Measurements from ENCODE around the gene RBSN. TPM values are rescaled to one million over a fixed set of nuclear protein-coding genes. Genes with fewer than 3 reads are reported as not detected.

Gene RBSN
- total RNA-seq, 4 donors from 2014 or later, result 27.4 to 62.8 (median 39.8) TPM

DNA sequence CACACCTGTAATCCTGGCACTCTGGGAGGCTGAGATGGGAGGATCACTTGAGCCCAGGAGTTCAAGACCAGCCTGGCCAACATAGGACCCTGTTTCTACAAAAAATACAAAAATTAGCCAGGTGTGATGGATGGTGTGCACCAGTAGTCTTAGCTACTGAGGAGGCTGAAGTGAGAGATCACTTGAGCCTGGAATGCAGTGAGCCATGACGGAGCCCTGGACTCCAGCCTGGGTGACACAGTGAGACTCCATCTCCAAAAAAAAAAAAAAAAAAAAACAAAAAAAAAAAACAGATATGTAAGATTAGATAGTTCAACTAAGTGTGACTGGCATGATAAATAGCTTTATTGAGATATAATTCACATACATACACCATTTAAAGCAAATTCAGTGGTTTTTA, 9.7 kb downstream of the RBSN start:
- no peak for TF ChIP-seq POLR2A (IDR thresholded peaks at IDR 0.05)
- TF ChIP-seq CTCF (IDR thresholded peaks at IDR 0.05), result no peak
- no peaks in the 10 kb centered on the region for H3K36me3 ChIP-seq

GRCh38 chr3:15086699-15087098, 12.2 kb downstream of the RBSN start:
- intact Hi-C loops (cut with DNase I; ENCODE audit: low total_unique reads), result no loop called here
- DNase-seq, result no peak

More for the DNA sequence above, 9.7 kb downstream of the RBSN start:
- Histone ChIP-seq H3K27me3 (no peaks in the 10 kb centered on the region), H3K4me3 (no peak overlapping the region), H3K9me3 (no peaks in the 10 kb centered on the region), H3K4me1 (no peaks in the 10 kb centered on the region), H3K27ac (no peak overlapping the region)
- no peak for DNase-seq
- intact Hi-C loops (cut with DNase I; ENCODE audit: low total_unique reads), result no loop called here

DNA sequence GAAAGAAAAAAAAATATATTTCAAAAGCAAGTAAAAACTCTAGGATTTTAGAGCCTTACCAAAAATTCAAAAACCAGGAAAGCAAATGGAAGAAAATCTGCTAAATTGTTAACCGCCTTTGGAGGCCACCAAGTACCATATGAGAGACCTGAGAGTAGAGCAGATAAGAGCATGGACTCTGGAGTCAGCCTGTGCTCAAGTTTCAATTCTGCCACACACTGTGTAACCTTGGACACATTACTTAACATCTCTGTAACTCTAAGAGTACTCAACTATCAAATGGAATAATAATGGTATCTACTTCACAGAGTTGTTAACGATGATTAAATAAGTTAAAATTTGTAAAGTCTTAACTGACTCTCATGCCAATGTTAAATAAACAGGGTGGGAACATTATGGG, 12.7 kb downstream of the RBSN start:
- DNase-seq, result no peak
- Histone ChIP-seq H3K9me3 (no peaks in the 10 kb centered on the region), H3K36me3 (no peaks in the 10 kb centered on the region), H3K4me1 (no peaks in the 10 kb centered on the region), H3K4me3 (no peak overlapping the region), H3K27ac (no peak overlapping the region), H3K27me3 (no peaks in the 10 kb centered on the region)
- intact Hi-C loops (cut with DNase I; ENCODE audit: low total_unique reads), result no loop called here
- TF ChIP-seq CTCF (IDR thresholded peaks at IDR 0.05) (no peak), POLR2A (IDR thresholded peaks at IDR 0.05) (no peak)

More at GRCh38 chr3:15086699-15087098, 12.2 kb downstream of the RBSN start:
- no peaks in the 10 kb centered on the region for H3K36me3 ChIP-seq
- no peaks in the 10 kb centered on the region for H3K4me1 ChIP-seq
- no peak for TF ChIP-seq CTCF (IDR thresholded peaks at IDR 0.05)
- TF ChIP-seq POLR2A (IDR thresholded peaks at IDR 0.05), result no peak
- no peaks in the 10 kb centered on the region for H3K9me3 ChIP-seq
- no peak overlapping the region for H3K4me3 ChIP-seq
- H3K27me3 ChIP-seq, result no peaks in the 10 kb centered on the region
- H3K27ac ChIP-seq, result no peak overlapping the region

GRCh38 chr3:15083252-15083651, 15.7 kb downstream of the RBSN start:
- H3K9me3 ChIP-seq, result no peaks in the 10 kb centered on the region

More at GRCh38 chr3:15083252-15083651, 15.7 kb downstream of the RBSN start:
- Histone ChIP-seq H3K27me3 (no peaks in the 10 kb centered on the region), H3K4me1 (no peaks in the 10 kb centered on the region), H3K4me3 (no peak overlapping the region), H3K27ac (no peak overlapping the region), H3K36me3 (no peaks in the 10 kb centered on the region)
- intact Hi-C loops (cut with DNase I; ENCODE audit: low total_unique reads), result no loop called here
- TF ChIP-seq POLR2A (IDR thresholded peaks at IDR 0.05) (no peak), CTCF (IDR thresholded peaks at IDR 0.05) (no peak)
- no peak for DNase-seq
